Gastrocnemius medialis (tissue), 4 donors: ENCODE results near the gene ALOX12B.

Source experiments
- CTCF ChIP-seq, 5 experiments: fragments of 450-650 bp in 3 of 5; fragments of 200-600 bp in 2 of 5; sonication (generic) in 2 of 5; IDR thresholded peaks in 4 of 5; conservative IDR thresholded peaks in 1 of 5; 1 replicate in 4 of 5; 2 replicates in 1 of 5; pipeline ENCODE4 v1.5.1; 2016 to 2019; ENCODE audit warnings: antibody characterized with exemption in 5 of 5, mild to moderate bottlenecking in 3 of 5, moderate library complexity in 3 of 5
- POLR2A ChIP-seq, 2 donors: fragments of 450-650 bp; IDR thresholded peaks; one replicate each; pipeline ENCODE4 v1.6.1; 2017; ENCODE audit warnings: antibody characterized with exemption in 2 of 2, mild to moderate bottlenecking in 2 of 2, moderate library complexity in 2 of 2

GRCh38 chr17:8059131-8059530 is 28.4 kb downstream of the ALOX12B start:
- TF ChIP-seq CTCF (IDR thresholded peaks at IDR 0.05 in 4 of 5, conservative IDR thresholded peaks at IDR 0.05 in 1 of 5) = no peak
- TF ChIP-seq POLR2A (IDR thresholded peaks at IDR 0.05) = no peak
